HepG2 (cell line): ENCODE results near the gene SMAD6. TPM values are rescaled to one million over a fixed set of nuclear protein-coding genes. Genes with fewer than 3 reads are reported as not detected.

Experiments
- DMAP1 ChIP-seq: IDR thresholded peaks from 2 replicates; pipeline ENCODE4 v1.6.1; 2016
- DPF2 ChIP-seq: sonication (generic); formaldehyde crosslinking; IDR thresholded peaks from 2 replicates; pipeline ENCODE4 v1.4.0; 2020; ENCODE audit warnings: mild to moderate bottlenecking, low read depth, missing genetic modification reagents, borderline replicate concordance
- FUBP1 ChIP-seq: sonication (generic); formaldehyde crosslinking; IDR thresholded peaks from 2 replicates; pipeline ENCODE4 v1.5.1; 2020; ENCODE audit warnings: missing genetic modification reagents, mild to moderate bottlenecking, borderline replicate concordance
- GZF1 ChIP-seq: sonication (generic); formaldehyde crosslinking; IDR thresholded peaks from 2 replicates; pipeline ENCODE4 v1.5.1; 2020; ENCODE audit warnings: mild to moderate bottlenecking, missing genetic modification reagents
- NPAS2 ChIP-seq: sonication (generic); formaldehyde crosslinking; IDR thresholded peaks from 2 replicates; pipeline ENCODE4 v1.8.0; 2022; ENCODE audit warnings: mild to moderate bottlenecking, missing genetic modification reagents, borderline replicate concordance
- NR0B2 ChIP-seq: sonication (generic); formaldehyde crosslinking; IDR thresholded peaks from 2 replicates; pipeline ENCODE4 v1.4.0; 2020; ENCODE audit warnings: mild to moderate bottlenecking, missing genetic modification reagents
- PHF20 ChIP-seq: sonication (generic); formaldehyde crosslinking; IDR thresholded peaks from 2 replicates; pipeline ENCODE4 v1.5.0; 2020; ENCODE audit warnings: mild to moderate bottlenecking, missing genetic modification reagents
- PRDM4 ChIP-seq: sonication (generic); formaldehyde crosslinking; IDR thresholded peaks from 2 replicates; pipeline ENCODE4 v1.9.0; 2021; ENCODE audit warnings: missing genetic modification reagents, borderline replicate concordance
- RBFOX2 ChIP-seq: fragments of 200-400 bp; formaldehyde crosslinking; IDR thresholded peaks from 2 replicates; pipeline ENCODE4 v1.6.1; 2017; ENCODE audit warnings: low read depth, mild to moderate bottlenecking, low read length
- RXRB ChIP-seq: IDR thresholded peaks from 2 replicates; pipeline ENCODE4 v1.6.1; 2016; ENCODE audit warnings: borderline replicate concordance, missing genetic modification reagents, missing compliant biosample characterization
- SOX5 ChIP-seq: IDR thresholded peaks from 2 replicates; pipeline ENCODE4 v1.6.1; 2016; ENCODE audit warnings: borderline replicate concordance
- TFAP4 ChIP-seq: sonication (generic); IDR thresholded peaks from 2 replicates; pipeline ENCODE4 v1.6.1; 2016; ENCODE audit warnings: low read depth, borderline replicate concordance
- ZBTB37 ChIP-seq: sonication (generic); formaldehyde crosslinking; IDR thresholded peaks from 2 replicates; pipeline ENCODE4 v1.4.0; 2020; ENCODE audit warnings: mild to moderate bottlenecking, missing genetic modification reagents
- ZBTB38 ChIP-seq: sonication (generic); formaldehyde crosslinking; IDR thresholded peaks from 2 replicates; pipeline ENCODE4 v1.5.1; 2020; ENCODE audit warnings: mild to moderate bottlenecking, missing genetic modification reagents
- ZNF337 ChIP-seq: sonication (generic); formaldehyde crosslinking; IDR thresholded peaks from 2 replicates; pipeline ENCODE4 v1.5.1; 2020; ENCODE audit warnings: missing genetic modification reagents, low read depth, mild to moderate bottlenecking, borderline replicate concordance
- ZNF607 ChIP-seq: sonication (generic); formaldehyde crosslinking; IDR thresholded peaks from 2 replicates; pipeline ENCODE4 v1.5.1; 2020; ENCODE audit warnings: missing genetic modification reagents, mild to moderate bottlenecking, borderline replicate concordance
- ZNF616 ChIP-seq: sonication (generic); formaldehyde crosslinking; IDR thresholded peaks from 2 replicates; pipeline ENCODE4 v1.5.0; 2020; ENCODE audit warnings: low read depth, mild to moderate bottlenecking, missing genetic modification reagents
- ZNF780A ChIP-seq: sonication (generic); formaldehyde crosslinking; IDR thresholded peaks from 2 replicates; pipeline ENCODE4 v1.8.0; 2022; ENCODE audit warnings: mild to moderate bottlenecking, missing genetic modification reagents, moderate library complexity
- polyA plus RNA-seq, 8 experiments: library from polyadenylated mRNA; depleted of rRNA in 3 of 8; stranded (reverse) in 7 of 8; unstranded in 1 of 8; fragments of >200 nt; fragmentation: Illumina TruSeq in 4 of 8; extraction: Trizol in 4 of 8; gene quantifications; 2 replicates each; pipeline versions ENCODE4 v1.2.1 to v1.2.3, GENCODE V29; 2011 to 2016; ENCODE audit warnings: low read depth in 4 of 8, missing spikeins in 1 of 8, mixed read lengths in 1 of 8; ENCODE audit not compliant: insufficient read depth in 1 of 8
- total RNA-seq, 5 experiments: library from RNA; depleted of rRNA; stranded (reverse); fragments of >200 nt; fragmentation: Illumina TruSeq; extraction: Trizol; gene quantifications; 2 replicates each; pipeline ENCODE4 v1.2.3, GENCODE V29; 2016; ENCODE audit warnings: low read depth in 1 of 5
- TF ChIP-seq, protein P1 (sequence below): sonication (generic); formaldehyde crosslinking; IDR thresholded peaks from 2 replicates; pipeline ENCODE4 v1.5.1; 2020; ENCODE audit warnings: mild to moderate bottlenecking, moderate library complexity, missing genetic modification reagents
- TF ChIP-seq, protein P2 (sequence below): sonication (generic); formaldehyde crosslinking; IDR thresholded peaks from 2 replicates; pipeline ENCODE4 v1.8.1; 2023; ENCODE audit warnings: mild to moderate bottlenecking, missing genetic modification reagents

The SMAD6 gene
- total and polyA plus RNA-seq, 2 of the 13 experiments (the other 11 are each of a cell fraction or from before 2014, with no cell fraction given): 3.3 to 4.4 TPM

- TF ChIP-seq ZNF780A (CRISPR knock-in tag) (no peak), SOX5 (CRISPR knock-in tag) (peak; percentile 18; the same call in 1 of the 2 replicates), ZBTB37 (CRISPR knock-in tag) (no peak), TFAP4 (peak; percentile 46; the same call in 1 of the 2 replicates), ZNF607 (no peak), RXRB (CRISPR knock-in tag) (peak; percentile 44; the same call in 1 of the 2 replicates), NPAS2 (CRISPR knock-in tag) (no peak), PHF20 (CRISPR knock-in tag) (no peak), RBFOX2 (no peak), ZBTB38 (no peak), ZNF337 (no peak), ZNF616 (no peak), NR0B2 (CRISPR knock-in tag) (no peak), GZF1 (CRISPR knock-in tag) (no peak), PRDM4 (CRISPR knock-in tag) (no peak), FUBP1 (CRISPR knock-in tag) (no peak), DPF2 (CRISPR knock-in tag) (no peak), DMAP1 (peak; percentile 68; the same call in 1 of the 2 replicates)
- TF ChIP-seq, protein P1, sequence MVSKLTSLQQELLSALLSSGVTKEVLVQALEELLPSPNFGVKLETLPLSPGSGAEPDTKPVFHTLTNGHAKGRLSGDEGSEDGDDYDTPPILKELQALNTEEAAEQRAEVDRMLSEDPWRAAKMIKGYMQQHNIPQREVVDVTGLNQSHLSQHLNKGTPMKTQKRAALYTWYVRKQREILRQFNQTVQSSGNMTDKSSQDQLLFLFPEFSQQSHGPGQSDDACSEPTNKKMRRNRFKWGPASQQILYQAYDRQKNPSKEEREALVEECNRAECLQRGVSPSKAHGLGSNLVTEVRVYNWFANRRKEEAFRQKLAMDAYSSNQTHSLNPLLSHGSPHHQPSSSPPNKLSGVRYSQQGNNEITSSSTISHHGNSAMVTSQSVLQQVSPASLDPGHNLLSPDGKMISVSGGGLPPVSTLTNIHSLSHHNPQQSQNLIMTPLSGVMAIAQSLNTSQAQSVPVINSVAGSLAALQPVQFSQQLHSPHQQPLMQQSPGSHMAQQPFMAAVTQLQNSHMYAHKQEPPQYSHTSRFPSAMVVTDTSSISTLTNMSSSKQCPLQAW: 0 out of 2 replicates have a peak, but pooled peaks have one; percentile 18
- TF ChIP-seq, protein P2, sequence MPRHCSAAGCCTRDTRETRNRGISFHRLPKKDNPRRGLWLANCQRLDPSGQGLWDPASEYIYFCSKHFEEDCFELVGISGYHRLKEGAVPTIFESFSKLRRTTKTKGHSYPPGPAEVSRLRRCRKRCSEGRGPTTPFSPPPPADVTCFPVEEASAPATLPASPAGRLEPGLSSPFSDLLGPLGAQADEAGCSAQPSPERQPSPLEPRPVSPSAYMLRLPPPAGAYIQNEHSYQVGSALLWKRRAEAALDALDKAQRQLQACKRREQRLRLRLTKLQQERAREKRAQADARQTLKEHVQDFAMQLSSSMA (CRISPR knock-in tag): no peak
Observed at GRCh38 chr15:66679657-66680108, 22.4 kb upstream of the SMAD6 start (continued).
